HFF-Myc (cell line): ENCODE data around the gene TIE1.

Experiments used
- DNase-seq: peaks from one replicate; pipeline ENCODE4 v3.0.0-alpha.2; 2011; ENCODE audit warnings: low read depth; ENCODE audit errors: extremely low read depth
- H3K4me3 ChIP-seq: replicated peaks from 2 replicates; pipeline ENCODE4 v1.5.1; 2011; ENCODE audit warnings: low read depth, mild to moderate bottlenecking, control low read depth, low read length
- TF ChIP-seq, protein P1 (sequence below): IDR thresholded peaks from 2 replicates; pipeline ENCODE4 v1.5.1; 2012; ENCODE audit warnings: mild to moderate bottlenecking, low read depth, low read length, control low read depth; ENCODE audit errors: missing control alignments

The TIE1 gene

DNA sequence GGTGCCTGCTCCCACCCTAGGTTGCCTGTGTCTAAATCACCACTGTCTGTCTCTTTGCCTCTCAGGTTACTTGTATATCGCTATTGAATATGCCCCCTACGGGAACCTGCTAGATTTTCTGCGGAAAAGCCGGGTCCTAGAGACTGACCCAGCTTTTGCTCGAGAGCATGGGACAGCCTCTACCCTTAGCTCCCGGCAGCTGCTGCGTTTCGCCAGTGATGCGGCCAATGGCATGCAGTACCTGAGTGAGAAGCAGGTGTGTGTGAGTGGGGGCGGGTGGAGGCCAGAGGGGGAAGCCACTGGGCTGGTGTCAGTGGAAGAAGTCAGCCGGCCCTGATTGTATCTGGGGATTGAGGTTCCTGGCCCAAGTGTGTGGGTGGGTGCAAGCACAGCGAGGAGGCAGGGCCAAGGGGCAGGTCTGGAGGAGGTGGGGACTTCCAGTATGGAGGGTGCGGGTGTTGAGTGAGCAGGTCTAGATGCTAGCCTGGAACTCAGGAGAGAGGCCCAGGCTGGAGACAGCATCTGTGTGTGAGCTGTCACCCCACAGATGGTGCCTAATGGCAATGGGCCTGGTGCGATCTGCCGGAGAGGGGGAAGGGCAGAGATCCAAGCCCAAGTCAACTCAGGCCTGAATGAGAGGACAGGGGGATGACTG, 17.2 kb downstream of the TIE1 start:
- no peak for DNase-seq
- TF ChIP-seq, protein P1, sequence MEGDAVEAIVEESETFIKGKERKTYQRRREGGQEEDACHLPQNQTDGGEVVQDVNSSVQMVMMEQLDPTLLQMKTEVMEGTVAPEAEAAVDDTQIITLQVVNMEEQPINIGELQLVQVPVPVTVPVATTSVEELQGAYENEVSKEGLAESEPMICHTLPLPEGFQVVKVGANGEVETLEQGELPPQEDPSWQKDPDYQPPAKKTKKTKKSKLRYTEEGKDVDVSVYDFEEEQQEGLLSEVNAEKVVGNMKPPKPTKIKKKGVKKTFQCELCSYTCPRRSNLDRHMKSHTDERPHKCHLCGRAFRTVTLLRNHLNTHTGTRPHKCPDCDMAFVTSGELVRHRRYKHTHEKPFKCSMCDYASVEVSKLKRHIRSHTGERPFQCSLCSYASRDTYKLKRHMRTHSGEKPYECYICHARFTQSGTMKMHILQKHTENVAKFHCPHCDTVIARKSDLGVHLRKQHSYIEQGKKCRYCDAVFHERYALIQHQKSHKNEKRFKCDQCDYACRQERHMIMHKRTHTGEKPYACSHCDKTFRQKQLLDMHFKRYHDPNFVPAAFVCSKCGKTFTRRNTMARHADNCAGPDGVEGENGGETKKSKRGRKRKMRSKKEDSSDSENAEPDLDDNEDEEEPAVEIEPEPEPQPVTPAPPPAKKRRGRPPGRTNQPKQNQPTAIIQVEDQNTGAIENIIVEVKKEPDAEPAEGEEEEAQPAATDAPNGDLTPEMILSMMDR, result no peak
- no peak overlapping the region for H3K4me3 ChIP-seq

DNA sequence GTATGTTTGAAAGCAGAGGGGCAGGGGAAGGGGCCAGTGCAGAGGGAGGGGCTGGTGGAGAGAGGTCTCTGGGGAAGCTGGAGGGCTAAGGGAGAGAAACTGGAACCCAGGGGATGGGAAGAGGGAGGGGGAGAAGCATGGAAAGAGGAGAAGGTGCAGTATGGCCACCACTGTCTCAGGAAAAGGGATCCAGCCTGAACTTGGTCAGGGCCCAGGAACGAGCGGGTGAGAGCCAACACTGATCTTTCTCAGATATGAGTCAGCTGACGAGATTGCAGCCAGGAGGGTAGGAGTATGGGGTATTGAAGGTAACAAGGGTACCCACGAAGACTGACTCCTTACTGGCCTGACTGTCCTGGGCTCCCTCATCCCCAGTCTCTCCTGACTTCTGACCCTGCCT, 18.0 kb downstream of the TIE1 start:
- no peak for DNase-seq
- TF ChIP-seq, protein P1, result no peak
- no peak overlapping the region for H3K4me3 ChIP-seq

DNA sequence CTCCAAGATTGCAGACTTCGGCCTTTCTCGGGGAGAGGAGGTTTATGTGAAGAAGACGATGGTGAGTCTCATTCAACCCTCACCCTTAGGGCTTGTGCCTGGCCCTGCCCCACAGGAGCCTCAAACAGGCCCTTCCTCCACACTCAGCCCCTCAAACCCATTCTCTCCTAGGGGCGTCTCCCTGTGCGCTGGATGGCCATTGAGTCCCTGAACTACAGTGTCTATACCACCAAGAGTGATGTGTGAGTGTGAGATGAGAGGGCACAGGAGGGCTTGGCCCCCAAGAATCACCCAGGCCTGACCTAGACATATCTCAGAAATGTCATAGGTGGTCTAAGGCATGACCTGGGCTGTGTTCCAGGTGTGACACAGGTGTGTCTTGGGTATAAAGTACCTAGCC, 18.5 kb downstream of the TIE1 start:
- TF ChIP-seq, protein P1, result no peak
- no peak overlapping the region for H3K4me3 ChIP-seq
- no peak for DNase-seq

DNA sequence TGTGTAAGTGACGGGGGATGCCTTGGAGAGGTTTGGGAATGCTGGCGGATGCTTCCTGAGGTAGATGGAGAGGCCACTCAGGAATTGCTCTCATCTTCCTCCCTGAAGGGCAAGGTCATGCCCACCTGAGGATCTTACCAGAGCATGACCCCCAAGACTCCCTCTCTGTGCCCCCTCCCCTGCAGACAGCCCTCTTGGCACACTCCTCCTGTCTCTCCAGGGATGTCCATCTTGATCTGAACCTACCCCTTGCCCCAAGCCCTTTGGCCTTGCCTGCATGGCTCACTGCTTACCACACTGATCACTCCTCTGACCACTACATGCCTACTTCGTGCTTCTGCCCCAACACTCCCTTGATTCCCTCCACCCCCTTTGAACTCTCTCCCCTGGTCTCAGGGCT, 19.0 kb downstream of the TIE1 start:
- no peak for DNase-seq
- TF ChIP-seq, protein P1, result no peak

DNA sequence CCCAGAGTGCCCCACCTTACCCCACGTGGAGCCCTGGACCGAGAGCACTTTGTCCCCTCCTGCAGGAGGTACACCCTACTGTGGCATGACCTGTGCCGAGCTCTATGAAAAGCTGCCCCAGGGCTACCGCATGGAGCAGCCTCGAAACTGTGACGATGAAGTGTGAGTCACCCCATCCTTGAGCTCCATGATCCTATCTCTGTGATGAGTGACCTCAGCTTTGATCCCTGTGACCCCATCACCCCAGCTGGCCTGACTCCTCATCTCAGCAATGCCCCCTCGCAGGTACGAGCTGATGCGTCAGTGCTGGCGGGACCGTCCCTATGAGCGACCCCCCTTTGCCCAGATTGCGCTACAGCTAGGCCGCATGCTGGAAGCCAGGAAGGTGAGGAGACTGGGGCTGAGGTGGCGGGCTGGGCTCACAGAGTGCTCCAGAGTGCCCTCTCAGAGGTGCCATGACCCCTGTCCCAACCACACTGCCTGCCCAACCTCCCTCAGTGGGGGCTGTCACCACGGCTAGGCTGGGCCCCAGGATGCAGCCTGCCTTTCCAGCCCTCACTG, 20.6 kb downstream of the TIE1 start:
- H3K4me3 ChIP-seq, result no peak overlapping the region
- no peak for DNase-seq
- TF ChIP-seq, protein P1, result no peak

More for the DNA sequence above, 19.0 kb downstream of the TIE1 start:
- no peak overlapping the region for H3K4me3 ChIP-seq

DNA sequence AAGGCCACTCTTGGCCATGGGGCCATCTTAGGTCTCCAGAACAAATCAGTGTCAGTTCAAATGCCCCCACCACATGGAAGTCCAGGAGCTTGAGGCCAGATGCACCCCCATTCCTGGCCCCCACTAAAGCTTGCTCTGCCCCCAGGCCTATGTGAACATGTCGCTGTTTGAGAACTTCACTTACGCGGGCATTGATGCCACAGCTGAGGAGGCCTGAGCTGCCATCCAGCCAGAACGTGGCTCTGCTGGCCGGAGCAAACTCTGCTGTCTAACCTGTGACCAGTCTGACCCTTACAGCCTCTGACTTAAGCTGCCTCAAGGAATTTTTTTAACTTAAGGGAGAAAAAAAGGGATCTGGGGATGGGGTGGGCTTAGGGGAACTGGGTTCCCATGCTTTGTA, 21.7 kb downstream of the TIE1 start:
- no peak for DNase-seq
- no peak overlapping the region for H3K4me3 ChIP-seq
- TF ChIP-seq, protein P1, result no peak

DNA sequence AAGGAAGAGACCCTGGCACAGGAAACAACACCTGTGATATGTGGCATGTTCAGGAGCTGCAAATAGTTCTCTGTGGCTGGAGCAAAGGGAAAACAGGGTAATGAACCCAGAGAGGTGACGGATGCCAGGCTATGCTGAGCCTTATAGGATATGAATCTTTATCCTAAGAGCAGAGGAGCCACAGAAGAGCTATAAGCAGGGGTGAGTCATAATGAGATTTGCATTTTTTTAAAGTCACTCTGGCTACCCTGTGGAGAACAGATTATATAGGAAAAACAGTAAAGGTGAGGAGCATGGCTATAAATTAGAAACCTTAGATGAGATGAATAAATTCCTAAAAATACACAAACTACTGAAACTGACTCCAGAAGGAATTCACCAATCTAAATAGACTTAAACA, 24.0 kb downstream of the TIE1 start:
- no peak overlapping the region for H3K4me3 ChIP-seq
- DNase-seq, result no peak
- TF ChIP-seq, protein P1, result no peak
